ENCODE results near the gene ATXN2.

Gene ATXN2, protein sequence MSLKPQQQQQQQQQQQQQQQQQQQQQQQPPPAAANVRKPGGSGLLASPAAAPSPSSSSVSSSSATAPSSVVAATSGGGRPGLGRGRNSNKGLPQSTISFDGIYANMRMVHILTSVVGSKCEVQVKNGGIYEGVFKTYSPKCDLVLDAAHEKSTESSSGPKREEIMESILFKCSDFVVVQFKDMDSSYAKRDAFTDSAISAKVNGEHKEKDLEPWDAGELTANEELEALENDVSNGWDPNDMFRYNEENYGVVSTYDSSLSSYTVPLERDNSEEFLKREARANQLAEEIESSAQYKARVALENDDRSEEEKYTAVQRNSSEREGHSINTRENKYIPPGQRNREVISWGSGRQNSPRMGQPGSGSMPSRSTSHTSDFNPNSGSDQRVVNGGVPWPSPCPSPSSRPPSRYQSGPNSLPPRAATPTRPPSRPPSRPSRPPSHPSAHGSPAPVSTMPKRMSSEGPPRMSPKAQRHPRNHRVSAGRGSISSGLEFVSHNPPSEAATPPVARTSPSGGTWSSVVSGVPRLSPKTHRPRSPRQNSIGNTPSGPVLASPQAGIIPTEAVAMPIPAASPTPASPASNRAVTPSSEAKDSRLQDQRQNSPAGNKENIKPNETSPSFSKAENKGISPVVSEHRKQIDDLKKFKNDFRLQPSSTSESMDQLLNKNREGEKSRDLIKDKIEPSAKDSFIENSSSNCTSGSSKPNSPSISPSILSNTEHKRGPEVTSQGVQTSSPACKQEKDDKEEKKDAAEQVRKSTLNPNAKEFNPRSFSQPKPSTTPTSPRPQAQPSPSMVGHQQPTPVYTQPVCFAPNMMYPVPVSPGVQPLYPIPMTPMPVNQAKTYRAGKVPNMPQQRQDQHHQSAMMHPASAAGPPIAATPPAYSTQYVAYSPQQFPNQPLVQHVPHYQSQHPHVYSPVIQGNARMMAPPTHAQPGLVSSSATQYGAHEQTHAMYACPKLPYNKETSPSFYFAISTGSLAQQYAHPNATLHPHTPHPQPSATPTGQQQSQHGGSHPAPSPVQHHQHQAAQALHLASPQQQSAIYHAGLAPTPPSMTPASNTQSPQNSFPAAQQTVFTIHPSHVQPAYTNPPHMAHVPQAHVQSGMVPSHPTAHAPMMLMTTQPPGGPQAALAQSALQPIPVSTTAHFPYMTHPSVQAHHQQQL

GRCh38 chr12:111598637-111599452, at the start of gene ATXN2:
Gene ATXN2, minus strand, starts transcription at chr12:111599315. Its CDS starts 281 bp downstream, at chr12:111599034.
- TF ChIP-seq, protein P1, sequence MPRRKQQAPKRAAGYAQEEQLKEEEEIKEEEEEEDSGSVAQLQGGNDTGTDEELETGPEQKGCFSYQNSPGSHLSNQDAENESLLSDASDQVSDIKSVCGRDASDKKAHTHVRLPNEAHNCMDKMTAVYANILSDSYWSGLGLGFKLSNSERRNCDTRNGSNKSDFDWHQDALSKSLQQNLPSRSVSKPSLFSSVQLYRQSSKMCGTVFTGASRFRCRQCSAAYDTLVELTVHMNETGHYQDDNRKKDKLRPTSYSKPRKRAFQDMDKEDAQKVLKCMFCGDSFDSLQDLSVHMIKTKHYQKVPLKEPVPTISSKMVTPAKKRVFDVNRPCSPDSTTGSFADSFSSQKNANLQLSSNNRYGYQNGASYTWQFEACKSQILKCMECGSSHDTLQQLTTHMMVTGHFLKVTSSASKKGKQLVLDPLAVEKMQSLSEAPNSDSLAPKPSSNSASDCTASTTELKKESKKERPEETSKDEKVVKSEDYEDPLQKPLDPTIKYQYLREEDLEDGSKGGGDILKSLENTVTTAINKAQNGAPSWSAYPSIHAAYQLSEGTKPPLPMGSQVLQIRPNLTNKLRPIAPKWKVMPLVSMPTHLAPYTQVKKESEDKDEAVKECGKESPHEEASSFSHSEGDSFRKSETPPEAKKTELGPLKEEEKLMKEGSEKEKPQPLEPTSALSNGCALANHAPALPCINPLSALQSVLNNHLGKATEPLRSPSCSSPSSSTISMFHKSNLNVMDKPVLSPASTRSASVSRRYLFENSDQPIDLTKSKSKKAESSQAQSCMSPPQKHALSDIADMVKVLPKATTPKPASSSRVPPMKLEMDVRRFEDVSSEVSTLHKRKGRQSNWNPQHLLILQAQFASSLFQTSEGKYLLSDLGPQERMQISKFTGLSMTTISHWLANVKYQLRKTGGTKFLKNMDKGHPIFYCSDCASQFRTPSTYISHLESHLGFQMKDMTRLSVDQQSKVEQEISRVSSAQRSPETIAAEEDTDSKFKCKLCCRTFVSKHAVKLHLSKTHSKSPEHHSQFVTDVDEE (CRISPR knock-in tag; IDR thresholded peaks at IDR 0.05): no peak
- no peak for TF ChIP-seq PATZ1 (CRISPR knock-in tag; IDR thresholded peaks at IDR 0.05; ENCODE audit: borderline replicate concordance)
- no peak for TF ChIP-seq ZNF8 (CRISPR knock-in tag; IDR thresholded peaks at IDR 0.05)
- no peak for TF ChIP-seq ESRRG (CRISPR knock-in tag; IDR thresholded peaks at IDR 0.05)
- no peak for TF ChIP-seq PPARA (CRISPR knock-in tag; IDR thresholded peaks at IDR 0.05; ENCODE audit: borderline replicate concordance)
- TF ChIP-seq ZFP30 (CRISPR knock-in tag; IDR thresholded peaks at IDR 0.05): no peak
- TF ChIP-seq ARNTL (CRISPR knock-in tag; IDR thresholded peaks at IDR 0.05; ENCODE audit: borderline replicate concordance, low read depth): no peak
- no peak for TF ChIP-seq POU6F1 (CRISPR knock-in tag; IDR thresholded peaks at IDR 0.05; ENCODE audit: borderline replicate concordance, low read depth)
- no peak for TF ChIP-seq OSR1 (CRISPR knock-in tag; IDR thresholded peaks at IDR 0.05)
- no peak; the same call in 2 of the 3 replicates for ATAC-seq

DNA sequence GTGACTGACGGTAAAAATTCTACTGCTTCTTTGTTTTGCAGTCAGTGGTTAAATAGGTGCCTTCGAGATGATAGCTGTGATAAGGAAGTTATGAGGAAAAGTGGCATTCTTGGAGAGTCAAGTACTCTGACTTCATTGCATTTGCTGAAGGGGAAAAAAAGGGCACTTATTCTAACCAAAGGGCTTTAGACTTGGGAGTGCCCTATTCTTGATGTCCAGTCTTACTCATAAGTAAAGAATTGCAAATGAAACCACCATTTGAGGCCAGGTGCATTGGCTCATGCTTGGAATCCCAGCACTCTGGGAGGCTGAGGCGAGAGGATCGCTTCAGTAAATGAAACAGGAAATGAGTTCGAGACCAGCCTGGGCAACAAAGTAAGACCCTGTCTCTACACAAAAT, 46.3 kb upstream of the ATXN2 start:
- no peak for ATAC-seq
- TF ChIP-seq OSR1 (CRISPR knock-in tag; IDR thresholded peaks at IDR 0.05) (no peak), ESRRG (CRISPR knock-in tag; IDR thresholded peaks at IDR 0.05) (no peak), BACH2 (CRISPR knock-in tag; IDR thresholded peaks at IDR 0.05; ENCODE audit: borderline replicate concordance) (no peak), CSDC2 (CRISPR knock-in tag; IDR thresholded peaks at IDR 0.05) (no peak)

- no peak for ATAC-seq
- TF ChIP-seq ZNF70 (CRISPR knock-in tag; IDR thresholded peaks at IDR 0.05): no peak
- TF ChIP-seq, protein P1 (CRISPR knock-in tag; IDR thresholded peaks at IDR 0.05): 0 out of 2 replicates have a peak, but pooled peaks have one; percentile 24
- no peak for TF ChIP-seq CREB5 (CRISPR knock-in tag; IDR thresholded peaks at IDR 0.05; ENCODE audit: low read depth)
- TF ChIP-seq CSRNP3 (CRISPR knock-in tag; IDR thresholded peaks at IDR 0.05): no peak
- TF ChIP-seq ESRRG (CRISPR knock-in tag; IDR thresholded peaks at IDR 0.05): no peak
- TF ChIP-seq ZFP30 (CRISPR knock-in tag; IDR thresholded peaks at IDR 0.05): no peak
These were observed 44.3 kb upstream of the ATXN2 start for GRCh38 chr12:111643427-111643826.
